ENCODE data around the gene BLM.
"Not testable (repeated sequence)": the region's sequence is repeated elsewhere in the genome, so short reads cannot be mapped to it uniquely, and the experiment has no call there.

BLM gene

DNA sequence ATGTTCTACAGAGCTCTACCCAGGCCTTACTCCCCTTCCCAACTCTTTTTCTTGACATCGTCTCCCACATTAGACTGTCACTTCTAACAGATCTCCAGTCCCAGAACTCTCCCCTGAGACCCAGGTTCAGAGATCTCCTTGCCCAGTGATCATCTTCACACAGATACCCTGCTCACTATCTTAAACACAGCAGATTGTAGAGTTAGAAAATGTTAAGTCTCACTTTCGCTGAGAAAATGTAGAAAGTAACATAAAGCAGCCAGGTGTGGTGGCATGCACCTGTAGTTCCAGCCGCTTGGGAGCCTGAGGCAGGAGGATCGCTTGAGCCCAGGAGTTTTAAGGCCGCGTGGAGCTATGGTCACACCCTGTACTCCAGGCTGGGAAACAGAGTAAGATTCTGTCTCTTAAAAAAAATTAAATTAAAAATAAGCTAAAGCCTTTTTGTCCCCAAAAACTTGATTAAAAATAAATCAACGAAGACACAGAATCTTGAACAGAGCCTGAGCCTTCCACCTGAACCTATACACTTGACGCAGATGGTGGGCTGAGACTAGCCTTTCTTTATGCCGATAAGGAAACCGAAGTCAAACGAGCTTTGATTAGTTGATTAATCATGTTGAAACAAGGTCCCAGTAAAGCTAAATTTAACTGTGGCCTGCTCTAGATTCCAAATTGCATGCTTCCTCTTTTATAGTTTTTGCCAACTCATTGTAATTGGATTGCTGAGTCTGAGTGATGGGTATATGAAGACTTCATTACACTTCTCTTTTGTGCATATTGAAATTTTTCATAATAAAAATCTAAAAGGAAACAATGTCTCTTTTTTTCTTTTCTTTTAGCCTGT is 31.3 kb upstream of the BLM start:
- TF ChIP-seq, protein P1, sequence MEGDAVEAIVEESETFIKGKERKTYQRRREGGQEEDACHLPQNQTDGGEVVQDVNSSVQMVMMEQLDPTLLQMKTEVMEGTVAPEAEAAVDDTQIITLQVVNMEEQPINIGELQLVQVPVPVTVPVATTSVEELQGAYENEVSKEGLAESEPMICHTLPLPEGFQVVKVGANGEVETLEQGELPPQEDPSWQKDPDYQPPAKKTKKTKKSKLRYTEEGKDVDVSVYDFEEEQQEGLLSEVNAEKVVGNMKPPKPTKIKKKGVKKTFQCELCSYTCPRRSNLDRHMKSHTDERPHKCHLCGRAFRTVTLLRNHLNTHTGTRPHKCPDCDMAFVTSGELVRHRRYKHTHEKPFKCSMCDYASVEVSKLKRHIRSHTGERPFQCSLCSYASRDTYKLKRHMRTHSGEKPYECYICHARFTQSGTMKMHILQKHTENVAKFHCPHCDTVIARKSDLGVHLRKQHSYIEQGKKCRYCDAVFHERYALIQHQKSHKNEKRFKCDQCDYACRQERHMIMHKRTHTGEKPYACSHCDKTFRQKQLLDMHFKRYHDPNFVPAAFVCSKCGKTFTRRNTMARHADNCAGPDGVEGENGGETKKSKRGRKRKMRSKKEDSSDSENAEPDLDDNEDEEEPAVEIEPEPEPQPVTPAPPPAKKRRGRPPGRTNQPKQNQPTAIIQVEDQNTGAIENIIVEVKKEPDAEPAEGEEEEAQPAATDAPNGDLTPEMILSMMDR (IDR thresholded peaks at IDR 0.05; ENCODE audit: insufficient read depth, low read depth, low read length, missing control alignments) = no peak
- no peak overlapping the region for H3K4me3 ChIP-seq (ENCODE audit: low read length)
- no peak for DNase-seq (ENCODE audit: low read depth)

DNA sequence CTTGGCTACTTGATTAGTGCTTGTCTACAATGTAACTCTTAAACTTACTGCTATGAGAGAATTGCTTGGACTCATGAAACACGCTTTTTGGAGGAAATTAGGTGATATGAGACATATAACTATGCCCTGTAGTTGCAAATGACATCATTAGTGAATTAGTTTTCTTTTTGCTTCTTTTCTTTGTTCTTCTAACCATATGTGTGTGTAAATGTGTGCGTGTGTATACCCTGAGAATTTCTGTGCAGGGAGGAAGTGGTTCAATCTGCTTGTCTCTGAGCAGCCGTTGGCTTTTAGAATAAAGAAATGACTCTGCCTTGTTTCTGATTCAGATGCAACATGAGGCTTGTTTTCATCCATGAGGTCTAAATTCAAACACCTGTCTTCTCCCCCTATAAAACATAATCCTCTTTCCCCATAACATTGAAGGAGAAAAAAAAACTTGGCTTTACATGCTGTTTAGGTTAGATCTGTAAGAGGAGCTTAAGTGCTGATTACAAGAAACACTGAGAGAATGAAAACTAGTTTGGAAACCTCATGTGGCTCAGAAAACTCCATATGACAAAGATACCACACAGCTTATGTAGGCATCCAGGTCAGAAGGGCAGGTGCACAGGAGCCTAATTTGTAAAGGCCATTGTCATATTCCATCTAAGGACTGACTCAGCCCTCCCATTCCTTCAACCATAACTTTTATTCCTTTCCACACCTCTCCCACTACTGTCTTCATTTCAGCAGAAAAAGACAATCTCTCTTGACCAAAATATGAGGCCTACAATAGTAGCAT is 30.5 kb upstream of the BLM start:
- no peak overlapping the region for H3K4me3 ChIP-seq (ENCODE audit: low read length)
- DNase-seq (ENCODE audit: low read depth) = no peak
- TF ChIP-seq, protein P1 (IDR thresholded peaks at IDR 0.05; ENCODE audit: insufficient read depth, low read depth, low read length, missing control alignments) = no peak

DNA sequence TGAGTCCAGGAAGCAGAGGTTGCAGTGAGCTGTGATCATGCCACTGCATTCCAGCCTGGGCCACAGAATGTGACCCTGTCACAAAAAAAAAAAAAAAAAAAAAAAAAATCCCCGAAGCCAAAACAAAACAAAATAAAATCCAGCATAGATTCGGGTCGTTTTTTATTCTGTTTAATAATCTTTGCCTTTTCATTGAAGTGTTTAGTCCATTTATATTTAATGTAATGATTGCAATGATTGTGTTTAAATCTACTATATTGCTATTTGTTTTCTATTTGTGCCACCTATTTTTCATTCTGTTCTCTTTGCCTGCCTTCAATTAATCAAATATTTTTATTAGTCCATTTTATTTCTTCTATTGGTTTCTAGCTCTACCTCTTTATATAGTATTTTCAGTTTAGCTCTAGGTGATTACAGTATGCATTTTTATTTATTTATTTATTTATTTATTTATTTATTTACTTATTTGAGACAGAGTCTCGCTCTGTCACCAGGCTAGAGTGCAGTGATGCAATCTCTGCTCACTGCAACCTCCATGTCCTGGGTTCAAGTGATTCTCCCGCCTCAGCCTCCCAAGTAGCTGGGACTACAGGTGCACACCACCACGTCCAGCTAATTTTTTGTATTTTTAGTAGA is 27.7 kb upstream of the BLM start:
- not testable (repeated sequence) for H3K4me3 ChIP-seq (ENCODE audit: low read length); DNase-seq (ENCODE audit: low read depth)

DNA sequence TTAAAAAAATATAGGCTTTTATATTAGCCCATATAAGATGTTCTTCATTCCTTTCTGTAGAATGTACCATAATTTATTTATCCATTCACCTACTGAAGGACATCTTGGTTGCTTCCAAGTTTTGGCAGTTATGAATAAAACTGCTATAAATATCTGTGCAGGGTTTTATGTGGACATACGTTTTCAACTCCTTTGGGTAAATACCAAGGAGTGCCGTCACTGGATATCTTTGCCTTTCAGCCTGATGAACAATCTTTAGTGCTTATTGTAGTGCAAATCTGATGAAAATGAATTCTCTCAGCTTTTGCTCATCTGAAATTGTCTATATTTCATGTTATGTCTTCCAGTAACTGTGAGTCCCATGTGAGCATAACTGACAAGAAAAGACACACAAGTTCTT is 26.6 kb upstream of the BLM start:
- TF ChIP-seq, protein P1 (IDR thresholded peaks at IDR 0.05; ENCODE audit: insufficient read depth, low read depth, low read length, missing control alignments) = no peak
- no peak overlapping the region for H3K4me3 ChIP-seq (ENCODE audit: low read length)
- no peak for DNase-seq (ENCODE audit: low read depth)

DNA sequence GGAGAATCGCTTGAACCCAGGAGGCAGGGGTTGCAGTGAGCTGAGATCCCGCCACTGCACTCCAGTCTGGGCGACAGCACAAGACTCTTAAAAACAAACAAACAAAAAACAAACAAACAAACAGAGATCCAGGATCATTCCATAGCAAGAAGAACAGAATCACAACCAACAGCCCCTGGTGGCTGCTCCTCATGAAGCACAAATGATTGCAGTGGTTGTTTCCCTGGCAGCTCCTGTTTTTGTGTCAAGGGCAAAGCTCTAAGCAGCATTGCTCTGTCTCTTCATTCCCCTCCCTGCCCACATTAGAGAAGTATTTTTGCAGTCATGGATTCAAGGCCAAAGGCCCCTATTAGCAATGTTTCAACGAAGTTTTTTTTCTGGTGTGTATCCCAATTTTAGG is 25.8 kb upstream of the BLM start:
- DNase-seq (ENCODE audit: low read depth) = no peak
- H3K4me3 ChIP-seq (ENCODE audit: low read length) = no peak overlapping the region
- TF ChIP-seq, protein P1 (IDR thresholded peaks at IDR 0.05; ENCODE audit: insufficient read depth, low read depth, low read length, missing control alignments) = peak; percentile 17

DNA sequence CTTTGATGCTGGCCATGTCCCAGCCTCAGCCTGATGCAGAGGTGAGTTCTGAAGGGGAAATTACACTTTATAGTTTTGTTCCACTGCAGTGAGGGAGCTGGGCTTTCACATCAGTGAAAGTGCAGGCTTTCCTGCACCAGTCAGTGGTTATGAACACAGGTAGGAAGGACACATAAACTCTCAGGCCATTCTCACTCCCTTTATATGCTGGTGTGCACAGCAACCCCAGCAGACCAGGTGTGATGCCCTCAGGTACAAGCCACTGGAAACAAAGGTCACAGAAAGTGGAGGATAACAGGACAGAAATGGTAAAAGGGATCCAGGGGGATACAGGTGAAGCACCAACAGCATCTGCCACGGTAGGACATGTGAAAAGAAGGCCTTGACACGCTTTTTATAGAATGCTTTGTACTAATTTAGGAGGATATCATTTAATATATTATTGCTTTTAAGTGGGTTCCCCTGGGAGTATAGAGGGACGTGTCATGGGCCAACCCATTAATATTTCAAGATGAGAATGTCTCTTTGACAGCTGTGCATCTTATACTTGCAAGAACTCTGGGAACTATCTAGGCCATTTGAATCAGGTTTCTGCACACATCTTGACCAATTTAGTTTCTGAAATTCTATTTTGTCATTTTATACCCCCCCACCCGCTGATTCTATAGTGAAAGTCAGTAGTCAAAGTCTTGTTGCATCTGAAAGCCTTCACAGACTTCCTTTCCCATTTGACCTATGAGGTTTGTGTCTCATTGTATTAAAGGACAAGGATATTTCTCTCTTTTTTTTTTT is 25.0 kb upstream of the BLM start:
- TF ChIP-seq, protein P1 (IDR thresholded peaks at IDR 0.05; ENCODE audit: insufficient read depth, low read depth, low read length, missing control alignments) = no peak
- no peak overlapping the region for H3K4me3 ChIP-seq (ENCODE audit: low read length)
- no peak for DNase-seq (ENCODE audit: low read depth)
